ENCODE results near the gene SWI5. TPM values are rescaled to one million over a fixed set of nuclear protein-coding genes. Genes with fewer than 3 reads are reported as not detected.

The SWI5 gene
- total RNA-seq, 2 experiments from 2014 or later, result 3.0 to 4.1 TPM

DNA sequence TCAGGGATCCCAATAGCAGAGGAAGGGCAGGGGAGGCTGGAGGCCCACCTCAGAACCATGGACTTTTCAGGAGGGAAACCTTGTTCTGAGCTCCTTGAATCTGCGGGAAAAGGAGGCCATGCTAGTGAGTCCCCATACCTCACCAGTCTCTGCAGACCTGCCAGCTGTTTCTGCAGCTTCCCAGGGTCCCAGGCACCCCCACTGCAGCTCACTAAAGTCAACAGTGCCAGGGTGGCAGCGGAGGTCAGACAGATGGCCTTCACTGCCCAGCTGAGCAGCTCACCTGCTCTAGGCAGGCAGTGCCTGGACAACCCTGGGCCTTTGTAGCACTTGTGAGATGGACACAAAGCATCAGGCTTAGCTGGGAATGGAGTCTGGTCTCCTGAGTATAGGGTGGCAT, 59.8 kb downstream of the SWI5 start:
- Mint-ChIP-seq H3K4me1 (ENCODE audit: low read depth) (no peaks in the 10 kb centered on the region), H3K27ac (no peak overlapping the region), H3K4me3 (no peak overlapping the region), H3K9me3 (no peaks in the 10 kb centered on the region), H3K27me3 (no peaks in the 10 kb centered on the region), H3K36me3 (ENCODE audit: low read depth) (peaks cover 10% of the 10 kb centered on the region)
- POLR2A ChIA-PET, result no interaction called here
- Histone ChIP-seq H3K36me3 (ENCODE audit: insufficient read depth, low read length) (peaks cover 12% of the 10 kb centered on the region), H3K27me3 (ENCODE audit: control insufficient read depth in 1 of 2, insufficient read depth in 2 of 2, low read length in 2 of 2) (no peaks in the 10 kb centered on the region), H3K9me3 (ENCODE audit: control insufficient read depth in 1 of 2, insufficient read depth in 1 of 2, low read length in 2 of 2) (no peaks in the 10 kb centered on the region), H3K4me3 (ENCODE audit: low read length) (no peak overlapping the region), H3K27ac (ENCODE audit: low read depth in 1 of 2, low read length in 2 of 2) (no peak overlapping the region), H3K4me1 (ENCODE audit: insufficient read depth, low read length) (peaks cover 10% of the 10 kb centered on the region)
- DNase-seq (no peak), ATAC-seq (ENCODE audit: poor library complexity) (no peak)
- TF ChIP-seq, protein P1, sequence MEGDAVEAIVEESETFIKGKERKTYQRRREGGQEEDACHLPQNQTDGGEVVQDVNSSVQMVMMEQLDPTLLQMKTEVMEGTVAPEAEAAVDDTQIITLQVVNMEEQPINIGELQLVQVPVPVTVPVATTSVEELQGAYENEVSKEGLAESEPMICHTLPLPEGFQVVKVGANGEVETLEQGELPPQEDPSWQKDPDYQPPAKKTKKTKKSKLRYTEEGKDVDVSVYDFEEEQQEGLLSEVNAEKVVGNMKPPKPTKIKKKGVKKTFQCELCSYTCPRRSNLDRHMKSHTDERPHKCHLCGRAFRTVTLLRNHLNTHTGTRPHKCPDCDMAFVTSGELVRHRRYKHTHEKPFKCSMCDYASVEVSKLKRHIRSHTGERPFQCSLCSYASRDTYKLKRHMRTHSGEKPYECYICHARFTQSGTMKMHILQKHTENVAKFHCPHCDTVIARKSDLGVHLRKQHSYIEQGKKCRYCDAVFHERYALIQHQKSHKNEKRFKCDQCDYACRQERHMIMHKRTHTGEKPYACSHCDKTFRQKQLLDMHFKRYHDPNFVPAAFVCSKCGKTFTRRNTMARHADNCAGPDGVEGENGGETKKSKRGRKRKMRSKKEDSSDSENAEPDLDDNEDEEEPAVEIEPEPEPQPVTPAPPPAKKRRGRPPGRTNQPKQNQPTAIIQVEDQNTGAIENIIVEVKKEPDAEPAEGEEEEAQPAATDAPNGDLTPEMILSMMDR (IDR thresholded peaks at IDR 0.05), result no peak
- CTCF ChIA-PET, result interaction anchor here (2.4 kb wide), 1 partner anchor 26 kb away, joined by 6 read pairs; no protein-coding TSS in a partner anchor
- intact Hi-C loops (cut with DNase I, micrococcal nuclease), result no loop called here

DNA sequence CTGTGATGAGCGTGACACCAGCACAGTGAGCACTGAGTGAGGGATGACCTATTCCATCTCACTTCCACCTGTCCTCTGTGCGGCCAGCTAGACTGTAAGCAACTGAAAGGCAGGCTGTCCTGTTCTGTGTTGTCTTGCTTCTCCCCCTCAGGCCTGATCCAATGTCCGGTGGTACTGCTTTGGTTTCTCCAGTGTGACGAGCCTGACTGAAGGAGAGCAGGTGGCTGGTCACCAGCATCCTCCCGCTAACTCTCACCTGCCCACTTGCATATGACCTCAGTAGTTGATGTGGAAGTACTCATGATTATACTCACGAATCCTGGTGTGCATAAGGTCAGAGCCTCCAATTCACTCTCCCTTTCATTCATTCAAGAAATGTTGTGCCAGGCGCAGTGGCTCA, 61.9 kb downstream of the SWI5 start:
- H3K4me3 Mint-ChIP-seq, result no peak overlapping the region
- POLR2A ChIA-PET, result no interaction called here
- no peaks in the 10 kb centered on the region for H3K27me3 Mint-ChIP-seq
- no peaks in the 10 kb centered on the region for H3K27me3 ChIP-seq (ENCODE audit: control insufficient read depth in 1 of 2, insufficient read depth in 2 of 2, low read length in 2 of 2)
- intact Hi-C loops (cut with DNase I, micrococcal nuclease), result no loop called here
- CTCF ChIA-PET, result interaction anchor here (2.4 kb wide), 1 partner anchor 24 kb away, joined by 6 read pairs; no protein-coding TSS in a partner anchor
- TF ChIP-seq, protein P1 (IDR thresholded peaks at IDR 0.05), result no peak
- H3K36me3 Mint-ChIP-seq (ENCODE audit: low read depth), result peaks cover 9% of the 10 kb centered on the region
- H3K4me1 Mint-ChIP-seq (ENCODE audit: low read depth), result peaks cover 7% of the 10 kb centered on the region
- no peak for ATAC-seq (ENCODE audit: poor library complexity)
- no peak for DNase-seq
- no peaks in the 10 kb centered on the region for H3K9me3 Mint-ChIP-seq
- H3K27ac ChIP-seq (ENCODE audit: low read depth in 1 of 2, low read length in 2 of 2), result no peak overlapping the region
- no peak overlapping the region for H3K4me3 ChIP-seq (ENCODE audit: low read length)
- H3K9me3 ChIP-seq (ENCODE audit: control insufficient read depth in 1 of 2, insufficient read depth in 1 of 2, low read length in 2 of 2), result no peaks in the 10 kb centered on the region
- peaks cover 14% of the 10 kb centered on the region for H3K36me3 ChIP-seq (ENCODE audit: insufficient read depth, low read length)
- peaks cover 21% of the 10 kb centered on the region for H3K4me1 ChIP-seq (ENCODE audit: insufficient read depth, low read length)
- H3K27ac Mint-ChIP-seq, result no peak overlapping the region

Small RNA genes lying within 50 kb of the gene (microRNA-seq; reads per million reads assigned to microRNA genes)
- gene MIR199B (ENCODE audit: borderline microRNAs expressed, borderline replicate concordance) (28.9 reads per million, percentile 54 among the genes with 10 or more reads in this experiment), gene MIR3154 (ENCODE audit: borderline microRNAs expressed, borderline replicate concordance) (not detected)

Other genes with a start within 250 kb of the SWI5 start
- 10 to 100 TPM; 11.5 to 16.8 TPM for gene NAIF1, start 209.0 kb upstream of the SWI5 start, total RNA-seq
- gene SLC25A25, start 208.0 kb upstream of the SWI5 start, total RNA-seq, result 10 to 100 TPM; 16.9 to 17.7 TPM
- gene PTGES2, start 148.5 kb upstream of the SWI5 start, total RNA-seq, result 10 to 100 TPM; 43.7 to 43.8 TPM
- not detected for gene LCN2, start 126.8 kb upstream of the SWI5 start, total RNA-seq
- 10 to 100 TPM; 53.6 to 55.9 TPM for gene BBLN, start 116.0 kb upstream of the SWI5 start, total RNA-seq
- 100 to 1,000 TPM; 106 to 107 TPM for gene CIZ1, start 84.7 kb upstream of the SWI5 start, total RNA-seq
- 1 to 10 TPM; 1.8 to 2.5 TPM for gene DNM1, start 72.9 kb upstream of the SWI5 start, total RNA-seq
- gene GOLGA2, start 269 bp upstream of the SWI5 start, total RNA-seq, result 10 to 100 TPM; 44.3 to 48.3 TPM
- gene TRUB2, start 46.2 kb downstream of the SWI5 start, total RNA-seq, result 1 to 10 TPM; 4.8 to 6.5 TPM
- 10 to 100 TPM; 20.7 to 21.7 TPM for gene COQ4, start 46.6 kb downstream of the SWI5 start, total RNA-seq
- gene SLC27A4, start 64.3 kb downstream of the SWI5 start, total RNA-seq, result 1 to 10 TPM; 2.2 to 3.1 TPM
- 10 to 100 TPM; 28.4 to 28.8 TPM for gene URM1, start 95.1 kb downstream of the SWI5 start, total RNA-seq
- gene CERCAM, start 144.6 kb downstream of the SWI5 start, total RNA-seq, result under 1 TPM; 0.30 to 0.31 TPM
- 10 to 100 TPM; 18.3 to 21.3 TPM for gene ODF2, start 179.7 kb downstream of the SWI5 start, total RNA-seq
- 1 to 10 TPM; 8.0 to 8.4 TPM for gene GLE1, start 228.4 kb downstream of the SWI5 start, total RNA-seq

Measured in CD4-positive, alpha-beta T cell (primary cell).